Type B pancreatic cell (in vitro differentiated cells): Measurements from ENCODE around the gene TCF12. TPM values are rescaled to one million over a fixed set of nuclear protein-coding genes. Genes with fewer than 3 reads are reported as not detected.

Source experiments
- DNase-seq: peaks from one replicate; pipeline ENCODE4 v3.0.0; 2021; ENCODE audit warnings: mixed read lengths; ENCODE audit not compliant: unreplicated experiment; ENCODE audit errors: extremely low spot score
- H3K27ac Mint-ChIP-seq: 2 replicates; pipeline ENCODE4 v1.8.0; 2021; ENCODE audit warnings: mild to moderate bottlenecking, mixed read lengths
- H3K27me3 Mint-ChIP-seq: 2 replicates; pipeline ENCODE4 v1.8.0; 2021; ENCODE audit warnings: mixed read lengths
- H3K36me3 Mint-ChIP-seq: 2 replicates; pipeline ENCODE4 v1.8.0; 2021; ENCODE audit warnings: mixed read lengths
- H3K4me1 Mint-ChIP-seq: one replicate; pipeline ENCODE4 v1.8.0; 2021; ENCODE audit warnings: mixed read lengths; ENCODE audit not compliant: unreplicated experiment
- H3K4me3 Mint-ChIP-seq: 2 replicates; pipeline ENCODE4 v1.8.0; 2021; ENCODE audit warnings: mild to moderate bottlenecking, mixed read lengths
- H3K9me3 Mint-ChIP-seq: 2 replicates; pipeline ENCODE4 v1.8.0; 2021; ENCODE audit warnings: mixed read lengths
- CTCF ChIP-seq: fragments of 200-600 bp; sonication (generic); conservative IDR thresholded peaks from 2 replicates; pipeline ENCODE4 v1.5.0; 2021; ENCODE audit warnings: antibody characterized with exemption, mild to moderate bottlenecking
- total RNA-seq: library from RNA; stranded (reverse); gene quantifications from 2 replicates; pipeline ENCODE4 v1.2.1, GENCODE V29; 2021; ENCODE audit warnings: low replicate concordance

TCF12 gene
- total RNA-seq, 1 donor from 2014 or later, result 153 TPM

GRCh38 chr15:57098896-57099295 is 180.5 kb downstream of the TCF12 start:
- Mint-ChIP-seq H3K4me3 (no peak overlapping the region), H3K27me3 (no peaks in the 10 kb centered on the region), H3K36me3 (peaks cover 16% of the 10 kb centered on the region), H3K4me1 (peaks cover 15% of the 10 kb centered on the region), H3K27ac (no peak overlapping the region), H3K9me3 (no peaks in the 10 kb centered on the region)
- TF ChIP-seq CTCF, result no peak
- no peak for DNase-seq

- no peak for TF ChIP-seq CTCF
- H3K9me3 Mint-ChIP-seq, result no peaks in the 10 kb centered on the region
- no peak overlapping the region for H3K27ac Mint-ChIP-seq
Observed at GRCh38 chr15:57100136-57100539, 181.7 kb downstream of the TCF12 start.

GRCh38 chr15:57102858-57103257 is 184.4 kb downstream of the TCF12 start:
- Mint-ChIP-seq H3K4me1 (peaks cover 10% of the 10 kb centered on the region), H3K36me3 (peaks cover 29% of the 10 kb centered on the region), H3K9me3 (peaks cover 6% of the 10 kb centered on the region), H3K27me3 (no peaks in the 10 kb centered on the region), H3K27ac (no peak overlapping the region), H3K4me3 (no peak overlapping the region)
- DNase-seq, result no peak
- no peak for TF ChIP-seq CTCF

More at GRCh38 chr15:57100136-57100539, 181.7 kb downstream of the TCF12 start:
- Mint-ChIP-seq H3K4me3 (no peak overlapping the region), H3K36me3 (peaks cover 16% of the 10 kb centered on the region), H3K4me1 (peaks cover 10% of the 10 kb centered on the region), H3K27me3 (no peaks in the 10 kb centered on the region)
- DNase-seq, result no peak

- H3K4me1 Mint-ChIP-seq, result peaks cover 15% of the 10 kb centered on the region
- H3K27ac Mint-ChIP-seq, result peak overlapping the region; percentile 25
- no peak for TF ChIP-seq CTCF
Observed at GRCh38 chr15:57108296-57108695, 189.9 kb downstream of the TCF12 start.

GRCh38 chr15:57109005-57109404 is 190.6 kb downstream of the TCF12 start:
- Mint-ChIP-seq H3K4me3 (no peak overlapping the region), H3K36me3 (peaks cover 19% of the 10 kb centered on the region), H3K27ac (no peak overlapping the region), H3K4me1 (peaks cover 17% of the 10 kb centered on the region), H3K9me3 (peaks cover 6% of the 10 kb centered on the region), H3K27me3 (no peaks in the 10 kb centered on the region)
- no peak for DNase-seq
- TF ChIP-seq CTCF, result no peak

More at GRCh38 chr15:57108296-57108695, 189.9 kb downstream of the TCF12 start:
- Mint-ChIP-seq H3K27me3 (no peaks in the 10 kb centered on the region), H3K36me3 (peaks cover 19% of the 10 kb centered on the region), H3K4me3 (no peak overlapping the region), H3K9me3 (peaks cover 6% of the 10 kb centered on the region)
- no peak for DNase-seq

GRCh38 chr15:57111002-57111401 is 192.6 kb downstream of the TCF12 start:
- Mint-ChIP-seq H3K9me3 (peaks cover 1% of the 10 kb centered on the region), H3K36me3 (peaks cover 13% of the 10 kb centered on the region), H3K27ac (no peak overlapping the region), H3K4me3 (no peak overlapping the region), H3K4me1 (peaks cover 17% of the 10 kb centered on the region), H3K27me3 (no peaks in the 10 kb centered on the region)
- DNase-seq, result no peak
- TF ChIP-seq CTCF, result peak; percentile 43
